Stimulated activated CD8-positive, alpha-beta memory T cell treated with anti-CD3 and anti-CD28 coated beads, Interleukin-4, amount 100 ng/mL, for 48 hours (primary cell): Measurements from ENCODE around the gene CD99L2.
"Not testable (repeated sequence)": the region's sequence is repeated elsewhere in the genome, so short reads cannot be mapped to it uniquely, and the experiment has no call there.

ENCODE experiments used
- DNase-seq: peaks from one replicate; pipeline ENCODE4 v3.0.0-alpha.2; 2020

The CD99L2 gene

DNA sequence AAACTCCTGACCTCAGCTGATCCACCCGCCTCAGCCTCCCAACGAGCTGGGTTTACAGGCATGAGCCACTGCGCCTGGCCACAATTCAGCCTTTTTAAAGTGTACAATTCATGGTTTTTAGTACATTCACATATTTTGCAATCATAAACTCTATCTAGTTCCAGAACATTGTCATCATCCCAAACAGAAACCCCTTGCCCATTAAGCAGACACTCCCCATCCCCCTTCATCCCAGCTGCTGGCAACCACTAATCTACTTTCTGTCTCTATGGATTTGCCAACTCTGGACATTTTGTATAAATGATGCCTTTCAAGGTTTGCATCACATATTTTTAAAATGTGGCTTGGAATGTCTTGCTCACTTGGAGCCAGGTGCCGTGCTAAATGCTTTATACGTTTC is 4.5 kb downstream of the CD99L2 start:
- DNase-seq: no peak

DNA sequence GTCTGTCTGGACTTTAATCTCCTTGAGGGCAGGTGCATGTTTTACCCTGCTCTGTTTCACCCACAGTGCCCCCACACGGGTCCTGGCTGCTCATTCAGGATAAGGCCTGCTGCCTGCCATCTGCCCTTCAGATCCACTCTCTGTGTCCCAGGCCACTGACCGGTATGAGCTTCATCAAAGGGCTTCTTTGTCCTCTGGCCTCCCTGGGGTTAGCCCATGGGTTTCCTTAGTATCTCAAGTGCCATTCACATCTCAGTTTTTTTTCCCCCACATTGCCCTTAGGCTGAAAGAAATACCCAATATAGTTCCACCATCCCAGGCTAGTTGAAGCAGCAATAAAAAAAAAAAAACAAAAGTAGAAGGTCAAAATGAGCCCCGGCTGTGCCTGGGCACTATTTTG is 9.3 kb downstream of the CD99L2 start:
- DNase-seq: no peak

DNA sequence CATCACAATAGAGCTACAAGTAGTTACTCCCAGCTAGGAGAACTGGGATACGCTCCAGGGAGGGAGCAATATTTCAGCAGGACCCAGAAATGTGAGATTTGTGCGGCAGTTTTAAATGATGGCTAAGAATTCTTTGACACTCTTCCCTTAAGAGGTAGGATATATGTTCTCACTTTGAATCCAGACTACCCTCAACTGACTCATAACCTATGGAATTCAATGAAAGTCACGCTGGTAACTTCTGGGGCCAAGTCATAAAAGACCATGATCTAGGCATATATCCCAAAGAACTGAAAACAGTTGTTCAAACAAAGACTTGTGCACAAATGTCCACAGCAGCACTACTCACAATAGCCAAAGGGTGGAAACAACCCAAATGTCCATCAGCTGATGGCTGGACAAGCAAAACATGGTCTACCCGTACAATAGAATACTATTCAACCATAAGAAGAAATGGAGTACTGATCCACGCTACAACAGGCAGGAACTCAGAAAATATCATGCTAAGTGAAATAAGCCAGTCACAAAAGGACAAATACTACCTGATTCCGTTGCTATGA is 10.5 kb downstream of the CD99L2 start:
- DNase-seq: no peak

DNA sequence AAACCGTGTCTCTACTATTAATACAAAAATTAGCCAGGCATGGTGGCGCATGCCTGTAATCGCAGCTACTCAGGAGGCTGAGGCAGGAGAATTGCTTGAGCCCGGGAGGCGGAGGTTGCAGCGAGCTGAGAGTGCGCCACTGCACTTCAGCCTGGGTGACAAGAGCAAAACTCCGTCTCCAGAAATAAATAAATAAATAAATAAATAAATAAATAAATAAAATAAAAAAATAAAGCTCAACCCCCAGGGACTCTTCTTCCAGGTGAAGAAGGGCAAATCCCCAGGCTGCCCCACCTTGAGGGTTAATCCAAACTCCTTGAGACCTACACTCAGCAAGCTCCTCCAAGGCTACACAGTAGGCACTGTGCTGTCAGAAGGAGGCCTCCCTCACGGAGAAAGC is 11.2 kb downstream of the CD99L2 start:
- DNase-seq: not testable (repeated sequence)

DNA sequence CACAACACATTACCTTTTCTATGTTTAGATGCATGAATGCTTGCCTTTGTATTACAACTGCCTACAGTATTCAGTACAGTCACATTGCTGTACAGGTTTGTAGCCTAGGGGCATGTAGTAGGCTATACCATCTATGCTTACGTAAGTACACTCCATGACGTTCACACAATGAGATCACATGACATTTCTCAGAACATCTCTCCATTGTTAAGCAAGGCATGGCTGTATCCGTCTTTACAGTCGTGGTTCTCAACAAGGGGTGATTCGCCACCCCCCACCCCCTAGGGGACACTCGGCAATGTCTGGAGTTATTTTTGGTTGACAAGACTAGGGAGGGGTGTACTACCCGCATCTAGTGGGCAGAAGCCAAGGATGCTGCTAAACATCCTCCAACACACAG is 12.1 kb downstream of the CD99L2 start:
- DNase-seq: no peak

DNA sequence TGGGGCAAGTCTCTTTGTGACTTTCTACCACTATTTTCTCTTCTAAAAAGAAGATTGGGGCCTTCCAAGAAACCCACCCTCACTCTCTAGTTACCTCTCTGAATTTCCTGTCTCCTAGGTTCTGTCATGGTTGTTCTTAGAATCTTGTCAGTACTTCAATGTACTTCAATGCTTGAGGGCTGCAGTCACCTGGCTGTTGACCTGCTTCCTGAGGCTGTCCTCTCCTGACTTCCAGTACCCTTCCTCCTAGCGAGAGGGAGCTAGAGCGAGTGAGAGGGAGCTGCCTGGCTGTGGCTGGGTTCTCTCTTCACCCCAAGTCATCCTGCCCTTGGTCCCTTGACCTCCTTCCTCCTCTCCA is 17.7 kb downstream of the CD99L2 start:
- no peak for DNase-seq

DNA sequence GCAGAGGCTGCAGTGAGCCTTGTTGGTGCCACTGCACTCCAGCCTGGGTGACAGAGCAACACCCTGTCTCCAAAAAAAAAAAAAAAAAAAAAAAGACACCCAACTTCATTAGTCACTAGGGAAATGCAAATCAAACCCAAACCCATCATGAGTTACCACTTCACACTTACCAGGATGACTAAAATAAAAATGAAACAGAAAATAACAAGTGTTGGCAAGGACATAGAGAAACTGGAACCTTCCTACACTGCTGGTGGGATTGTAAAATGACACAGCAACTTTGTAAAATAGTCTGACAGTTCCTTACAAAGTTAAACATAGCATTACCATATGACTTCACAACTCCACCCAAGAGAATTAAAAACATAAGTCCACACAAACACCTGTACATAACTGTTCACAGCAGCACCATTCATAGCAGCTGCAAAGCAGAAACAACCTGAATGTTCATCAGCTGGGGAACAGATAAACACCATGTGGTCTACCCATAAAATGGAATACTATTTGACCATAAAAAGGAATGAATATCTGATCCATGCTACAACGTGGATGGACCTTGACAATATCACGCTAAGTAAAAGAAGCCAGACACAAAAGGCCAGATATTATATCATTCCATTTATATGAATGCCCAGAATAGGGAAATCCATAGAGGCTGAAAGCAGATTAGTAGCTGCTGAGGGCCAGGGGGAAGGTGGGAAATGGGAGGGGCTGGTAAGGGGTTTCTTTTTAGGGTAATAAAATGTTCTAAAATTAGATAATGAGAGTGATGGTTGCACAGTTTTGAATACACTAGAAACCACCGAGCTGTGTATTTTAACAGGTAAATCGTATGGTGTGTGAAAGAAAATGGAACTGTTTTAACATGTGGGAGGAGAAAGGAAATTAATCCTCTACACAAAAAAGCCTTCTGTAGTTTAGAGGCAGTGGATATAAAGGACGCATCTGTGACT is 18.3 kb downstream of the CD99L2 start:
- DNase-seq: no peak

DNA sequence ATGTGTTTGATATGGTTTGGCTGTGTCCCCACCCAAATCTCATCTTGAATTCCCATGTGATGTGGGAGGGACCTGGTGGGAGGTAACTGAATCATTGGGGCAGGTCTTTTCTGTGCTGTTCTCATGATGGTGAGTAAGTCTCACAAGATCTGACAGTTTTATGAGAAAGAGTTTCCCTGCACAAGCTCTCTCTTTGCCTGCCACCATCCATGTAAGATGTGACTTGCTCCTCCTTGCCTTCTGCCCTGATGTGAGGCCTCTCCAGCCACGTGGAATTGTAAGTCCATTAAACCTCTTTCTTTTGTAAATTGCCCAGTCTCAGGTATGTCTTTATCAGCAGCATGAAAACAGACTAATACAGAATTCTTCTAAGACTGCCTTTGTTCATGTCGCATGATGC is 22.8 kb downstream of the CD99L2 start:
- DNase-seq: not testable (repeated sequence)

DNA sequence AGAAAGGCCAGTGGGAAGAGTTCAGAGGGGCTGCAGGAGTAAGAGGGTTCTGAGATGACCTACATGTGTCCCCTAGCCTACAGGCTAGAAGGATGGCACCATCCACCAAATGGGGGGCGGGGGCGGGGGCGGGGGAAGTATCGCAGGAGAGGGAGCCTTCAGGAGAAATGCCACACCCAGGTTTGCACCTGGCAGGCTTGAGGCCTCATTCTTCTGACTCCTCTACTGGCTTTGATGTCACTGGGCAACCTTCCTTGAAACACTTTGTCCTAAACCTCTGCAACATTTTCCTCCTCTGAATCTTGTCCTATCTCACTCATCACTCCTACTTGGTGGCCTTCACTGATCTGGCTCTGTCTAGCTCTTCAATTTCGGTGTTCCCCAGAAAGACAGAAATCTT is 24.0 kb downstream of the CD99L2 start:
- DNase-seq: no peak

DNA sequence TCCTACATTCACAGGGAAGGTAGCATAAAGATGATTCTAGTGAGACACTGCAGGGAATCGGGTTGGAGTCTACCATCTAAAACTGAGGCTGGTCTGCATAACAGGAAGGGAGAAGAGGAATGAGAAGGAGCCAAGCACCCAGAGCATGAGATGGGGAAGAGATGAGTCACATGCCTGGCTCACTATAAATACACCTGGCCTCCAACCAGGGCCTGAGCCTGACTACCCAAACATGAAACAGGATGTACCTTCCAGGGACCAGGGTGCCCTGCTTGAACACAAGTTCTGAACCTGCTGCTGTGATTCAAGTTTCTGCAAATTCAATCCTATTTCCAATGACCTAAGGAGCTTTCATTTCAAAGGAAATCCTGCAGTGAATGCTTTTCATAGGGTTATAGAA is 24.9 kb downstream of the CD99L2 start:
- DNase-seq: no peak

DNA sequence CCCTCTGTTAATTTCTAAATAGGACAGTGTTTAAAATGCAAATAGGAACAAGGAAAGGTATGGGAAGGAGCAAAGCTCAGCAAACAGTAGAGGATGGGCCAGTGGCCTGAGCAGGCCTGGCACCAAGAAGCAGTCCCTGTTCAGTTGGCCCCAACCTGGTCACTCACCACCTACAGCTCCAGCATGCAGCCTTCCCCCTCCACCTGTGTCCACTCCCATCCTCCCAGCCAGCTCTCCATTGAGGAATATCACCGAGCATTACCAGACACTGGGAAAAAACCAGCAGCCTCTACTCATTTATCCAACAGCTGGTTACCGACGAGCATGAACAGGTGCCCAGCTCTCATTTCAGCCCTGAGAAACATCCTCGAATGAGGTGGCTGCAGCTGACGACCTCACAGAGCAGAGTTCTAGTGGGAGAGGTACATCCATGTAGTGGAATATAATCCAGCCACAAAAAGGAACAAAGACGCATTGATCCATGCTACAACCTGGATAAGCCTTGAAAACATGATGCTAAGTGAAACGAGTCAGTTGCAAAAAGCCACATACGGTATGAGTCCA is 25.6 kb downstream of the CD99L2 start:
- no peak for DNase-seq

DNA sequence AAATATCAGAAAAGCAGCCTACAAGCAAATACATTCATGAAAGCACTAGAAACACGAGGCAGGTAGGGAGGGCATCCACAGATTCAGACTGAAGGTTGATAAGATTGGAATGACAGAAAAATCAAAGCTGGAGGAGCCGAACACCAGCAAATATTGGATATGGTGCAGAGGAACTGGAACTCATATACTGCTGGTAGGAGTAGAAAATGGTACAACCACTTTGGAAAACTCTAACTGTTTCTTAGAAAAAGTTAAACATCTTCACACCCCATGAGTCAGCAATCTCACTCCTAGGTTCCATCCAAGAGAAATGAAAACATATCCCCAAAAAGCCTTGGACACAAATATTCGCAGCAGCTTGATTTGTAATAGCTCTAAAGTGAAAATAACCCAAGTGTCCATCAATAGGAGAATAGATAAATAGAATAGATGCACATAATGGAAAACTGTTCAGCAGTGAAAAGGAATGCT is 27.1 kb downstream of the CD99L2 start:
- DNase-seq: no peak

DNA sequence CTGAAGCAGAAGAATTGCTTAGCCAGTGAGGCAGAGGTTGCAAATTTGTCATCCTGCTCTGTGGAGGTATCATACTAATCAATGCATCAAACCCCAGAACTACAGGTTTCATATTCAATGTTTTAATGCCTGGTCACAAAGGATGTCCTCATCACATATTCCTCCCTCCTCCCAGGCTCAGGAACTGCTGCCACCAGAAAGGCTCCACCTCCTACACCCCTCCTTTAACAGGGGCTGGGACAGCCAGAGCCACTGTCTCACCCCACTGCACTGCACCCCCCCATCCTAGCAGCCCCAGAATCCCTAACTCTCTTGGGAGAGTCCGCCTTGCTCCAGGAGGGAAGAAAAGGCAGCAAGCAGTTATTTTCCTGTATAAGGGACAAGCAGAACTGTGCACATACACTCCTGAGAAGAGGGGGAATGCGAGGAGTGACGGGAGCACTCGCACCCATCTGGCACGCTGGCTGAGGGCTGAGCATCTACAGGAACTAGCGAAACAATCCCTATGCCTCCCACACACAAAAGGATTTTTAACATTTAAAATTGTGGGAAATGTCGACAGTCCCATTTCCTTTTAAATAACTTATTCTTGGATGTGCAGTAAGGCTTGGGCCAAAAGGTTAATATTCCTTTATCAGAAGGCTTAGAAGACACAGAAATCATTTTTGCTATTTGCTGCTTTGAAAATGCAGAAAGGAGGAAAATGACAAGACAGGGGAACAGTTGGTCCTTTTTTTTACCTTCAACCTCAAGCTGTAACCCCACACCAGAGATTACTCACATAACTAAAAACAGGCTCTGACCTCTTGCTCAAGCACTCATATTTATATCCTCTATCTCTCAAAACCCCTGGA is 27.8 kb downstream of the CD99L2 start:
- DNase-seq: no peak

DNA sequence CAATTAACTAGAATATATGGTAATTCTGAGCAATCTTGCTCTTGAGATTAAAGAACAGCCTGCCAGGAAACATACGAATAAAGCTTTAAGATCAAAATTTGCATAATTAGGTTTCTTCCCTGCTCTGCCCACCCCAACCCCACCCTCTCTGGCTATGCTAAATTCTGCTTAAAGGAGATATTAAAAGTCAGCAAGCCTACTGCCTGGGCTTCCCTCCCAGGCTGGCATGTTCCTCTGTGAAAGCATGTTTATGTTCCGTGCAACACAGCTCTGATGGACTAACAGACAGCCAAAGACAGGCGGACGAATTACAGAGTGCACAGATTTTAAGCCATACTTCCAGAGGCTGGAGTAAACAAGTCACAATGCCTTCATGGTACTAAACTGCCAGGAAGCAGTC is 28.4 kb downstream of the CD99L2 start:
- DNase-seq: no peak

DNA sequence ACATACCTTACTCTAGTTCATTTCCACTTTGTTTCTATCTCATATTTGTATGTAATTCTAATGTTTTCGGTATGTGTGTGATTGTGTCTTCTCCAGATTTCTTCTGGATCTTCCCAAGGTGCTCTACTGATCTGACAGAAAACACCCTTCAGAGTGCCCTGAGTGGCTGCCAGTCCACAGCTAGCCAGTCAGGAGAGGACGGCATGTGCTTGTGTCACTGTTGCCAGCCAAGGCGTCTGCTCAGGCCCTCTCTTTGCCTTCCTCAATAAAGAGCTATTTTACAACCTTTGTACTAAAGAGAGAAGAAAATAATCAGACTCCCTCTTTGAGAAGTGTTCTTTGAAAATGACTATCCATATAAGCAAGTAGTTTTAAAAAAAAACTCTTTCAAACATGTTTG is 29.0 kb downstream of the CD99L2 start:
- DNase-seq: no peak

DNA sequence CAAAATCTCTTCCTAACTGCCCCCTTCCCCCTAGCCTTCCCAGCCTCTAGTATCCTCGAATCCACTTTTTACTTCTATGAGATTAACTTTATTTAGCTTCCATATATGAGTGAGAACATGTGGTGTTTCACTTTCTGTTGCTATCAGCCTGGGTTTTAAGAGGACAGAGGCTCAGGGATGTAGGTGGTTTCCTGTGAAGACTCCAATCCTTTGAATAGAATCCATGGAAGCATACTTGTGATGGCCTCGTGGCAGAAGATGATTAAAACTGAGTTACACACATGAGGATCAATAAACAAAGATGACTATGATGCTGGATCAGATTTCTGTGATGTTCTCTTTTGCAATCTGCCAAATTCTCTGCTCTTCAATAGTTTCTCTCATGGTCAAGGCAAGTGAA is 29.8 kb downstream of the CD99L2 start:
- DNase-seq: no peak

DNA sequence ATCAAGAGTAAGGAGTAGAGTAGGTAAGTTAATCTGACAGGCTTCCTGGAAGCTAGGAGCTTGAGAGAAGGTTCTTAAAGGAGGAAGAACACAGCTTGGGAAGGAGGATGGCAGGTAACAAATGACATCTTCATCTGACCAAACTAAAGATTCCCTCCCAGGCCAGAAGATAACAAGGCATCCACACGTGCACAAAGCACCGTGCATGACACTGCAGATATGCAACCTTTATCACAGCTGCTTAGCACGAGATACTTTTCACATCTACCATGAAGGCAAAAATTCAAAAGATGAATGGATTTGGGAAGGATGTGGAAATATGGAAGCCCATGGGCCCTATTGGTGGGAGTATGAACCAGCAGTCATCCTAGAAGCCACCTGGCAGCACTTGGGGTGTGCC is 34.3 kb downstream of the CD99L2 start:
- no peak for DNase-seq

DNA sequence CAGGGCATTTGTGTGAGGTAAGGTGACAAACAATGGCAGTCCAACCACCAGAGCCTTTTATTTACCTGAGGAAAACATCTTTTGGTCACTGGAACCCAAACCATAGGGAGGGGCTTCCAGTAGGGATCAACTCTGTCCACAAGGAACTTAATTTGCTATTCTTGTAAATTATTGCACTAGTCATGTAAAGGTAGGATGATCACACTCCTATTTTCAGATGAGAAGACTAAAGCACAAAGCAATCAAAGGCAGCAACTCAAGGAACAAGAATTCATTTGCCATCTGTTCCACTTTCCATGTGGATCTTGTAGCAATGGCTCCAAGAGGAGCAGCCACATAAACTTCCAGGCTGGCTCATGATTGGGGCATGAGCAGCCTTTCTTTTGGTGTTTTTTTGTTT is 35.3 kb downstream of the CD99L2 start:
- no peak for DNase-seq

DNA sequence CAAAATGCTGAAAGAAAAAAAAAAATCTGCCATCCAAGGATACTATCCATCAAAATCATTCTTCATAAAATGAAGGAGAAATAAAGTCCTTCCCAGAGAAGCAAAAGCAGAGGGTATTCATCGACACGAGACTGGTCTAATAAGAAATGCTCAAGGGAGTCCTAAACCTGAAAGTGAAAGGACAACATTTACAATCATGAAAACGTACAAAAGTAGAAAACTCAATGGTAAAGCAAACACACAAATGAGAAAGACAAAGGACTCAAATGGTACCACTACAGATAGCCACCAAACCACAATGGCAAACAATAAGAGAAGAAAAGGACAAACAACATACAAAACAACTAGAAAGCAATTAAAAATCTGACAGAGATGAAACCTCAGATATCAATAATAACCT is 41.0 kb downstream of the CD99L2 start:
- no peak for DNase-seq

DNA sequence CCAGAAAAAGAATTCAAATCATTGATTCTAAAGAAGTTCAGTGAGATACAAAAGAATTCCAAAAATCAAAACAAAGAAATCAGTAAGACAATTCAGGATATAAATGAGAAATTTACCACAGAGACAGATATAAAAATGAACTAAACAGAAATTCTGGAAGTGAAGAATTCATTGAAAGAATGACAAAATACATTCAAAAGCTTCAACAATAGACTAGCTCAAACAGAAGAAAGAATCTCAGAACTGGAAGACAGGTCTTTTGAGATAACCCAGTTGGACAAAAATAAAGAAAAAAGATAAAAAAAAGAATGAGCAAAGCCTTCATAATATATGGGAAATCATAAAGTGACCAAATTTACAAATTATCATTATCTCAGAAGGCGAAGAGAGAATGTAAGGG is 41.7 kb downstream of the CD99L2 start:
- no peak for DNase-seq

DNA sequence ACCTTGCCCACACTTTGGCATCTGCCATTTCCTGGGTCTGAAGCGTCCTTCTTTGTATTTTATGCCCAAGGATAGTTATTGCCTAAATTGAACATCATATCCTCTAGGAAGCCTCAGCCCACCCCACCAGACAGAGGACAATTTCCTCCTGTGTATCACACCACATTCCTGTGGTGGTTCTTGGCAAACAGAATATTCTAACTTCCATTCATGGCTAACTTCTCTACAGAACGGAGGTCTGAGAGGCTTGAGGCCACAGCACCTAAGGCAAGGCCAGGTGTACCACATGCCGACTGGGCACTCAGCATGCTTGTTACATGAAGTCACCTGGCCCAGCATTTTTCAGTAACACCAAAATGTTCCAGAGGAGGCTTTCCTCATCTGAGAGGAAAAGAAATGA is 42.4 kb downstream of the CD99L2 start:
- no peak for DNase-seq

DNA sequence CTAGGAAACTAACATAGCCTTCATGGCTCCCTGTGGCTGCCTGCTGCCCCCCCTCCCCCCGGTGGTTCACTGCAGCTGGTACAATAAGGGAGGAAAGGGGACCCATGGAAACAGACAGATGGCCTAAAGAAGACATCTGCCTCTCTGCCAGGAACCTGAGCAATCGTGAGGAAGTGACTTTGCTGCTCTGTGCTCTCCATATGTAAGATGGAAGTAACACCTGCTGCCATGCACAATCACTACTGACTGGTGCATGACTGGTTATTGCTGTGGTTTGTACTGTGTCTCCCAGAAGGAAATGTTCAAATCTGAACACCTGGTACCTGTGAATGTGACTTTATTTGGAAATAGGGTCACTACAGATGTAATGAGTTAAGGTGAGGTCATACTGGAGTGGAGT is 43.6 kb downstream of the CD99L2 start:
- no peak for DNase-seq

DNA sequence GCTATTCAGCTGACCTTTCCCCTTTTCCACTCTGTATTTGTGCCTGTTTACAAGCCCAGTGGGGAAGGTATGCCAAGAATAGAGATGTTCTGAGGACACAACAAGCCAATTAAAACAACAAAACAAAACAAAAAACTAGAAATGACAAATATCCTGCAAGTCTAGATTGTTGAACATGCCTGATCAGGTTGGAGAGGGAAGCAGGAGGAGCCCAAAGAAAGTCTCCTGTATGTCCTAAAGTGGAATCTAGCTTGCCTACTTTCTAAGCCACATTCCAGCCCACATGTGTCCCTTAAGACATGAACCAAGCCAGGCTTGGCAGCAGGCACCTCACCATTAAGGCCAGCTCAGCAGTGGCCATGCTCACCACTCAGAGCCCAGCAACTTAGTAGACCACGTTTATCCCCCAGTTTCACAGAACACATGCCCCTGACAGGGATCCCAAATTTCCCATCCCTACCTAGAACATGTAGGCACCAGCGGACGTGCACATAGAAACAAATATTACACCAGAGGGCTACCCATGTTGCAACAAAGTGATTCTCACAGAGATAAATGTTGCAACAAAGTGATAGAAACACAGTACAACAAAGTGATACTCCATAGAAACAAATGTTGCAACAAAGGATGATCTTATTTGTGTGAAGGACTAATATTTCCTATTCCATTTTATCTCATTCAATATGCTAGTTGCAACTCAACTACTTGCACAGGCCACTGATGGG is 48.3 kb downstream of the CD99L2 start:
- no peak for DNase-seq
